ENCODE results near the gene L3MBTL3. TPM values are rescaled to one million over a fixed set of nuclear protein-coding genes. Genes with fewer than 3 reads are reported as not detected.

Gene L3MBTL3
- total RNA-seq, 1 experiment from 2014 or later = 31.5 TPM

GRCh38 chr6:130161683-130162404 lies 143.5 kb downstream of the L3MBTL3 start:
- no peak for ATAC-seq
- Histone ChIP-seq H4K20me1 (ENCODE audit: insufficient read depth) (no peaks in the 10 kb centered on the region), H3K27me3 (ENCODE audit: insufficient read depth, low read length) (no peaks in the 10 kb centered on the region), H2AFZ (ENCODE audit: low read depth, low read length, poor library complexity, severe bottlenecking) (no peak overlapping the region), H3K36me3 (ENCODE audit: control insufficient read depth in 1 of 2, insufficient read depth in 2 of 2, low read length in 2 of 2) (no peaks in the 10 kb centered on the region), H3K9me2 (ENCODE audit: insufficient read depth) (no peaks in the 10 kb centered on the region), H3K4me3 (replicated peaks in 1 of 2; ENCODE audit: low read depth in 1 of 2, low read length in 2 of 2) (no peak overlapping the region), H3K9ac (ENCODE audit: low read length) (no peak overlapping the region), H3K27ac (ENCODE audit: low read depth, low read length) (no peak overlapping the region), H3K79me2 (ENCODE audit: insufficient read depth, low read length) (no peaks in the 10 kb centered on the region), H3K9me3 (ENCODE audit: control insufficient read depth in 1 of 2, insufficient read depth in 1 of 2, low read depth in 1 of 2, low read length in 2 of 2) (no peaks in the 10 kb centered on the region), H3K4me2 (ENCODE audit: low read length) (no peak overlapping the region), H3K4me1 (ENCODE audit: control insufficient read depth in 1 of 2, insufficient read depth in 2 of 2, low read length in 2 of 2) (no peaks in the 10 kb centered on the region)
- TF ChIP-seq YY1 (IDR thresholded peaks at IDR 0.05; ENCODE audit: extremely low read depth, insufficient replicate concordance, low read depth, low read length) = no peak
- TF ChIP-seq ZFX (IDR thresholded peaks at IDR 0.05) = no peak
- no TSS peak for BruUV-seq (replicated peaks)
- ChIA-PET CTCF (no interaction called here), POLR2A (no interaction called here), RAD21 (ENCODE audit: low non-redundant PET in 1 of 2, low total read pairs in 2 of 2, uncharacterized antibody in 2 of 2, unreplicated experiment in 2 of 2) (no interaction called here)
- intact Hi-C loops (cut with micrococcal nuclease) = no loop called here
- no peak for DNase-seq (ENCODE audit: low read depth, low spot score)

- BruUV-seq (replicated peaks) = no TSS peak
These were observed 144.0 kb downstream of the L3MBTL3 start for GRCh38 chr6:130162421-130162820.

More at GRCh38 chr6:130162421-130162820, 144.0 kb downstream of the L3MBTL3 start:
- Histone ChIP-seq H3K4me2 (ENCODE audit: low read length) (no peak overlapping the region), H3K4me3 (replicated peaks in 1 of 2; ENCODE audit: low read depth in 1 of 2, low read length in 2 of 2) (no peak overlapping the region), H3K9me2 (ENCODE audit: insufficient read depth) (no peaks in the 10 kb centered on the region), H3K36me3 (ENCODE audit: control insufficient read depth in 1 of 2, insufficient read depth in 2 of 2, low read length in 2 of 2) (no peaks in the 10 kb centered on the region), H3K9me3 (ENCODE audit: control insufficient read depth in 1 of 2, insufficient read depth in 1 of 2, low read depth in 1 of 2, low read length in 2 of 2) (no peaks in the 10 kb centered on the region), H3K27ac (ENCODE audit: low read depth, low read length) (no peak overlapping the region), H4K20me1 (ENCODE audit: insufficient read depth) (no peaks in the 10 kb centered on the region), H3K9ac (ENCODE audit: low read length) (no peak overlapping the region), H3K27me3 (ENCODE audit: insufficient read depth, low read length) (no peaks in the 10 kb centered on the region), H3K79me2 (ENCODE audit: insufficient read depth, low read length) (no peaks in the 10 kb centered on the region), H2AFZ (ENCODE audit: low read depth, low read length, poor library complexity, severe bottlenecking) (no peak overlapping the region), H3K4me1 (ENCODE audit: control insufficient read depth in 1 of 2, insufficient read depth in 2 of 2, low read length in 2 of 2) (no peaks in the 10 kb centered on the region)
- no peak for DNase-seq (ENCODE audit: low read depth, low spot score)
- TF ChIP-seq REST (IDR thresholded peaks at IDR 0.05; ENCODE audit: low read depth) (no peak), CBX3 (IDR thresholded peaks at IDR 0.05; ENCODE audit: low read depth) (no peak), ZNF274 (IDR thresholded peaks at IDR 0.05; ENCODE audit: low read depth, low read length) (no peak), EZH2phosphoT487 (IDR thresholded peaks at IDR 0.05; ENCODE audit: borderline replicate concordance) (no peak)
- ChIA-PET POLR2A (no interaction called here), RAD21 (ENCODE audit: low non-redundant PET in 1 of 2, low total read pairs in 2 of 2, uncharacterized antibody in 2 of 2, unreplicated experiment in 2 of 2) (no interaction called here), CTCF (no interaction called here)
- no peak for ATAC-seq
- intact Hi-C loops (cut with micrococcal nuclease) = no loop called here

Data from HCT116 (cell line).